GM21390 (cell line): ENCODE measurements around the gene SEC14L3.

Experiments
- ATAC-seq: cut with Tn5 transposase; IDR thresholded peaks from one replicate; pipeline ENCODE4 v1.9.1; 2021; ENCODE audit not compliant: unreplicated experiment

SEC14L3 gene

GRCh38 chr22:30471616-30472318 lies at the start of gene SEC14L3:
SEC14L3 (minus strand) TSS chr22:30472017; CDS start chr22:30471958, 59 bp downstream.
- ATAC-seq = no peak

GRCh38 chr22:30519842-30520425 lies 48.1 kb upstream of the SEC14L3 start:
- ATAC-seq = no peak

GRCh38 chr22:30516731-30517130 lies 44.9 kb upstream of the SEC14L3 start:
- no peak for ATAC-seq

- ATAC-seq = no peak
These were observed 44.5 kb upstream of the SEC14L3 start for GRCh38 chr22:30516273-30516672.

- ATAC-seq = no peak
These were observed 42.4 kb upstream of the SEC14L3 start for GRCh38 chr22:30514252-30514651.

GRCh38 chr22:30513462-30513861 lies 41.6 kb upstream of the SEC14L3 start:
- no peak for ATAC-seq

GRCh38 chr22:30511911-30512310 lies 40.1 kb upstream of the SEC14L3 start:
- no peak for ATAC-seq

GRCh38 chr22:30511109-30511508 lies 39.3 kb upstream of the SEC14L3 start:
- no peak for ATAC-seq

GRCh38 chr22:30508216-30508615 lies 36.4 kb upstream of the SEC14L3 start:
- no peak for ATAC-seq

GRCh38 chr22:30507670-30508069 lies 35.9 kb upstream of the SEC14L3 start:
- ATAC-seq = no peak

- ATAC-seq = no peak
These were observed 34.7 kb upstream of the SEC14L3 start for GRCh38 chr22:30506507-30506968.

- ATAC-seq = no peak
These were observed 31.7 kb upstream of the SEC14L3 start for GRCh38 chr22:30503551-30503950.

GRCh38 chr22:30502911-30503310 lies 31.1 kb upstream of the SEC14L3 start:
- ATAC-seq = no peak

GRCh38 chr22:30502153-30502552 lies 30.3 kb upstream of the SEC14L3 start:
- ATAC-seq = no peak

GRCh38 chr22:30500628-30501027 lies 28.8 kb upstream of the SEC14L3 start:
- no peak for ATAC-seq

- no peak for ATAC-seq
These were observed 25.8 kb upstream of the SEC14L3 start for GRCh38 chr22:30497466-30498150.

- ATAC-seq = no peak
These were observed 23.4 kb upstream of the SEC14L3 start for GRCh38 chr22:30495041-30495784.

GRCh38 chr22:30492144-30492543 lies 20.3 kb upstream of the SEC14L3 start:
- no peak for ATAC-seq

GRCh38 chr22:30491381-30491780 lies 19.6 kb upstream of the SEC14L3 start:
- no peak for ATAC-seq

GRCh38 chr22:30490399-30490798 lies 18.6 kb upstream of the SEC14L3 start:
- no peak for ATAC-seq

- no peak for ATAC-seq
These were observed 16.3 kb upstream of the SEC14L3 start for GRCh38 chr22:30488121-30488520.
